ENCODE data around the gene AMDHD2.
"Not testable (repeated sequence)": the region's sequence is repeated elsewhere in the genome, so short reads cannot be mapped to it uniquely, and the experiment has no call there.

Gene AMDHD2

DNA sequence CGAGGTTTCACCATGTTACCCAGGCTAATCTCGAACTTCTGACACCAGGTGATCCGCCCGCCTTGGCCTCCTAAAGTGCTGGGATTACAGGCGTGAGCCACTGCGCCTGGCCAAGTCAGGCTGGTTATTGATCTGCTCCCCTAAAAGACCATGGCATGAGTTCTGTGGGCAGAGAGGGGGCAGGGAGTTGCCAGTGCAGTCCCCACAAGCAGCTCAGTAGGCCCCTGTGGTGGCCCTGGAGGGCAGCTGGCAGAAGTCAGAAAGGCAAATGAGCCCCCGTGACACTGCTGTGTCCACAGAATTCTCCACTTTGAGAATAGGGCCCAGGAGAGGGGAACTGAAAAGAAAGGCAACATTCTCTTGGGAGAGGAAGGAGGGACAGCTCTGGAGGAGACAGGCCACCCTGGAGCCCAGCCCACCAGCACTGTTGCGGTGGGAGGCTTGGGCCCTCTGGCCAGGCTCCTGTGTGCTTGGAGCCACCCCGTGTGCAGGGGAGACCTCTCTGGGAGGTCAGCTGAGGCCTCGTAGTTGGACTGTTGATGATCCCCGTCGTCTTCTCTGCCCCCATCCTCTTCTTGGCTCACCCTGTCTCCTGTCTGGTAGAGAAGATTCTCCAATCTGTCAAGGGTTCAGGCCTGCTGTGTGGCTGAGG, 2.1 kb upstream of the AMDHD2 start:
- no peak for DNase-seq (ENCODE audit: low read depth in 2 of 2)

DNA sequence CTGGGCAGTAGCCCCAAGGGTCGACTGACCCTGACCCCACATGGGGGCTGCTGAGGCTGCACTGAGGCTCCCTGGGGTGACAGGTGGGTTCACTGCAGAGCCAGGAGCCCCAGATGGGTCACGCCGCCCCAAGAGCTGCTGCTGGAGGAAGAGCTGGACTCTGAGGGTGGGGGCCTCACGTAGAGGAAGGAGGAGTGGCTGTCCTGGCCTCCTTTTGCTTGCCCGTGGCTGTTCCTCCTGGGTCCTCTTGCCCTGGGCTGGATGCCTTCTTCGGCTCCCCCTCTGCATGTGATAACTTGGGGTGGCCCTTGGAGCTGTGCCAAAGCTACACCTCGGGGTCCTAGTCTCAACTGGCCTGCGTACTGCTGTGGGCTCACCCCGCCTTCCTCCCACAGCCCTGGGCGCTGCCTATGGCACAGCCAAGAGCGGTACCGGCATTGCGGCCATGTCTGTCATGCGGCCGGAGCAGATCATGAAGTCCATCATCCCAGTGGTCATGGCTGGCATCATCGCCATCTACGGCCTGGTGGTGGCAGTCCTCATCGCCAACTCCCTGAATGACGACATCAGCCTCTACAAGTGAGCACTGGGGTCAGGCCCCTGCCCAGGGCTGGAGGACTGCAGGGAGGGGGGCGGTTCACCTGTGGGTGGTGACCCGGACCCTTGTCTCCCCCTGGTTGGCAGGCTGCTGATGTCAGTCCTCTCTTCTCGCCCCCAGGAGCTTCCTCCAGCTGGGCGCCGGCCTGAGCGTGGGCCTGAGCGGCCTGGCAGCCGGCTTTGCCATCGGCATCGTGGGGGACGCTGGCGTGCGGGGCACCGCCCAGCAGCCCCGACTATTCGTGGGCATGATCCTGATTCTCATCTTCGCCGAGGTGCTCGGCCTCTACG, 1.1 kb upstream of the AMDHD2 start:
- DNase-seq (ENCODE audit: low read depth in 2 of 2), result no peak

DNA sequence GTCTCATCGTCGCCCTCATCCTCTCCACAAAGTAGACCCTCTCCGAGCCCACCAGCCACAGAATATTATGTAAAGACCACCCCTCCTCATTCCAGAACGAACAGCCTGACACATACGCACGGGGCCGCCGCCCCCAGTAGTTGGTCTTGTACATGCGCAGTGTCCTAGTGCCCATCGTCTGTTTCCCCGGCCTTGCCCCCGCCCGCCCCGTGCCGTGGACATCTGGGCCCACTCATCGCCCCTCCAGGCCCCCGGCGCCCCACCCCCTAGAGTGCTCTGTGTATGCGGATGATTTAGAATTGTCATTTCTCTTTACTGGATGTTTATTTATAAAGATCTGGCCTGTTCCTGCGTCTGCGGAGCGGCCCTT, 475 bp upstream of the AMDHD2 start:
- no peak for DNase-seq (ENCODE audit: low read depth in 2 of 2)

DNA sequence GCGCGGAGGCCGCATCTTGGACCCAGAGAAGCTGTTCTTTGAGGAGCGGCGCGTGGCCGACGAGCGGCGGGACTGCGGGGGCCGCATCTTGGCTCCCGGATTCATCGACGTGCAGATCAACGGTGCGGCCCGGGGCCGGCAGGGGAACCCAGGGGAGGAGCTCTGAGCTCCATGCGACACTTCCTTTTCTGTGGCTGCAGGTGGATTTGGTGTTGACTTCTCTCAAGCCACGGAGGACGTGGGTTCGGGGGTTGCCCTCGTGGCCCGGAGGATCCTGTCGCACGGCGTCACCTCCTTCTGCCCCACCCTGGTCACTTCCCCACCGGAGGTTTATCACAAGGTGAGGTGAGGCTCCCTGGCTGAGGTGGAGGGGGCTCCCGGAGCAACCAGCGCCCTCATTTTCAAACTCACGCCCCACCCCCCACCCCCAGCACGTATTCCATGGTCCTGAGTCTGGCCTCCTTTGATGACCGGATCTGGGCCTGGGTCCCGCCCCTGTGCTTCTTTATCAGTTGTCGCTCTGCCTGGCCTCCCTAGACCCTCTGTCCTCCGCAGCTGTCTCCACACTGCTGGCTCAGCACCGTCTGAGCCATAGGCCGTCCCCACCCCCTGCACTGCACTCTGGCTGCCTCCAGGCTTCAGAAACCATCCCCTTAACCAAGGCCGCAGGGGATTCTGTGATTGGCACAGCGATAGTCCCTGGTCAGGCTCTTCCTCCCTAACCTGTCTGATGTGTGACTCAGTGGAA, 787 bp downstream of the AMDHD2 start:
- DNase-seq (ENCODE audit: low read depth in 2 of 2), result no peak

DNA sequence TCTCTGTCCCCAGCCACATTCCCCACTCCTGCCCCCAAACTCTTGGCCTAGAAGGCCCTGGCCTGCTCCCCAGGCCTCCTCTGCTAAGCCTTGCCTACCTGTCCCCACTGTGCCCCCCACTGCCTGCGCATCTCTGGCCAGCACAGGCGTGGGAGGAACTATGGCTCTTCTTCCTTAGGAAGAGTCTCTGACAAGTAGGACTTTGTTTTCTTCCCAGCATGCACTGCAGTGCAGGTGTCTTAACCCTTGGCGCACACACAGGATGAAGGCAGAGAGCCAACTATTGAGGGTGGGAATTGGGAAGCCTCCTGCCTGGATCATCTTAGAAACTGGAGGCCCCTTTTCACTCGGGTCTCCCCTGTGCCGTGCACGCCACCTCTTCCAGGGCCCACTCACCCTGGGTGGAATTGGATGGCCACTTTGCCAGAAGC, 3.6 kb downstream of the AMDHD2 start:
- no peak for DNase-seq (ENCODE audit: low read depth in 2 of 2)

DNA sequence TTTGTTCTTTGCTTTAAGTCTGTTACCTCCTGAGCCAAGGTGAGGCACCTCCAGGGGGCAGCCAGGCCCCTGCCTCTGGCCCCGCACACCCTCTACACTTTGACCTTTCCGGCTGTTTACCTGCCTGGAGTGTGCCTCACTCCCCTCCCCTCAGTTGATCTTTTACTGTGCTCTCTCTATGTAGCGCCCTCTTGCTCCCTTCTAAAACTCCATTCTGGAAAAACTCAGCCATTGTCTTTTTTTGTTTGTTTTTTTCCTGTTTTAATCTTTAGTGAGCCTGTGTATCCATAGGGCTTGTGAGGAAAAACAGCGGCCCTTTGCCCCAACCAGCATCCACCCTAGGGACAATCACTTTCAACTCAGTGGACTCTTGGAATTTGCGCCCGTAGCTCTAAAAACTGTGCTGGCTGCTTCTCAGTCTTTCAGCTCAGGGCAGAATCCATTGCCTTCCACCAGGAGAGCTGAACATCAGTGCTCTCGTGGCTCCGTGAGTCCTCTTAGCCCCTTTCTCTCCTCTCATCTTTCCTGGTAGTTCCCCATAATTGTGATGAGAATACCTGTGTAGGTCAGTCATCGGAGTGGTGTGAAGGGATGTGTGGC, 4.3 kb downstream of the AMDHD2 start:
- no peak for DNase-seq (ENCODE audit: low read depth in 2 of 2)

DNA sequence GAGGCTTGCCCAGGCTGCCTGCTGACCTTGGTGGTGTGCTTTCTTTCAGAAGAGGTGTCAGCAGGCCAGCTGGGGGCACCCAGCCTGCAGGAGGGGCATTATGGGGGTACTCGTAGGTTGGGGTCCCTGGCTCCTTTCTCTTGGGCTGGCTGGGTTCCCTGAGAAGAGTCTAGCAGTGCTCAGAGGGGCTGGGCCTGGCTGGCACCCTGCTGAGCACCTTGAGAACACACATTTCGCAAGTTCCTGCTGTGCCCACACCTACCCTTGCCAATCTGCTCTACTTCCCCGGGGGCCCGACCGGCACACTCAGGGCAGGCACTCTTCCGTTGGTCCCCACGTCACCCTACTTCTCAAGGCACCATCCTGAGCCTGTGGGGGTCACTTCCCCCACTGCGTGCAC, 6.0 kb downstream of the AMDHD2 start:
- no peak for DNase-seq (ENCODE audit: low read depth in 2 of 2)

DNA sequence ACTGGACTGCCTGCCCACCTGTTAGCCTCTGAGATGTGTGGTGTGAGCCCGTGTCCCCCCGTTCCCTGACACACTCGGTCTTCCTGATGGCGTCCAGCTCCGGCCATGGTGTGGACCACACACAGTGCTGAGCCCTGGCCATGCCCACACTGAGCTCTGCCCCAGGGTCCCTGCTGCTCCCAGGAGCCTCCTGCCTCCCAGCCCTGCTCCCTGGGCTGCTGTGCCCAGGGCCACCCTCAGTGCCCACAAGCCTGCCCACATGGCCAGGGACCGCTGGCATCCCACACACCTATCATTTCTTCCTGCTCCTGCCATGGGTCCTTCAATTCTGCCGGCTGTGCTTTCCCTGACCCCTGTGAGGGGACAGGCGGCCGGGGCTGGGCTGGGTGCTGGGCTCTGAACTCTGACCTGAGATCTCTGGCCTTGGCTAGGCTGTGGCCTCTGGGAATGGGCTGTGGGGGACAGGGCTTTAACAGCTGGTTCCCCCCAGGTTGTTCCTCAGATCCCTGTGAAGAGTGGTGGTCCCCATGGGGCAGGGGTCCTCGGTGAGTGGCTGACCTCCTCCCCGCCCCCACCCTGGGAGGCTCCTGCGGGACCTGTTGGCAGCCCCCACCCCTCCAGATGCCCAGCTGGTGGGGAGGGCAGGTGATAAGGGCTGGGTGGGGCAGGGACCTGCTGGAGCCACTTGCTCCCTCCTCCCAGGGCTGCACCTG, 7.1 kb downstream of the AMDHD2 start:
- no peak for DNase-seq (ENCODE audit: low read depth in 2 of 2)

DNA sequence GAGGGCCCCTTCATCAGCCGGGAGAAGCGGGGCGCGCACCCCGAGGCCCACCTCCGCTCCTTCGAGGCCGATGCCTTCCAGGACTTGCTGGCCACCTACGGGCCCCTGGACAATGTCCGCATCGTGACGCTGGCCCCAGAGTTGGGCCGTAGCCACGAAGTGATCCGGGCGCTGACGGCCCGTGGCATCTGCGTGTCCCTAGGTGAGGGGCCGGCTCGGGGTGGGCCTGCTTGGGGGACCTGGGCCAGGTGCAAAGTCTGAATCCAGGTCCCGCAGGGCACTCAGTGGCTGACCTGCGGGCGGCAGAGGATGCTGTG, 7.6 kb downstream of the AMDHD2 start:
- DNase-seq (ENCODE audit: low read depth in 2 of 2), result no peak

DNA sequence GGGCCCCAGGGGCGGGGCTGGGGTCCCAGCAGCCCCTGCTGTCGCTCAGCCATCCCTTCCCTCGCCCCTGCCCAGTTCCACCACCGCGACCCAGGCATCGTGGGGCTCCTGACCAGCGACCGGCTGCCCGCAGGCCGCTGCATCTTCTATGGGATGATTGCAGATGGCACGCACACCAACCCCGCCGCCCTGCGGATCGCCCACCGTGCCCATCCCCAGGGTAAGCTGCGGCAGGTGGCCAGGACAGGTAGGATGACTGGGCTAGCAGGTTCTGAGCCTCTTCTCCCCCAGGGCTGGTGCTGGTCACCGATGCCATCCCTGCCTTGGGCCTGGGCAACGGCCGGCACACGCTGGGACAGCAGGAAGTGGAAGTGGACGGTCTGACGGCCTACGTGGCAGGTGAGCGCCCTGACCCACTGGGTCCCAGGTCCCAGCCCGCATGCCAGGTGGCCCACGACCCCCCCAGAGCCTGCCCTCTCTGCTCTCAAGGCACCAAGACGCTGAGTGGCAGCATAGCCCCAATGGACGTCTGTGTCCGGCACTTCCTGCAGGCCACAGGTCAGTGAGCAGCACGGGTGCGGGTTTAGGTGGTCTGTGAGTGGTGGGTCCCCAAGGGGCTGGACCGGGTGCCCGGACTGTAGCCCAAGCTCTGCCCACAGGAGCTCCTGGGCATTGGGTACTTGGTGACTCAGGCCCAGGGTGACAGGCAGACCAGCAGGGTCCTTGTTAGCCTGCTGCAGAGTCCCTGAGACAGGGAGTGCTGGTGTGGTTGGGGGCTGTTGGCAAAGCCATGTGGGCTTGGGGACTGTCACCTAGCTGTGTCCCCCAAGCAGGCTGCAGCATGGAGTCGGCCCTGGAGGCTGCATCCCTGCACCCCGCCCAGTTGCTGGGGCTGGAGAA, 8.2 kb downstream of the AMDHD2 start:
- no peak for DNase-seq (ENCODE audit: low read depth in 2 of 2)

DNA sequence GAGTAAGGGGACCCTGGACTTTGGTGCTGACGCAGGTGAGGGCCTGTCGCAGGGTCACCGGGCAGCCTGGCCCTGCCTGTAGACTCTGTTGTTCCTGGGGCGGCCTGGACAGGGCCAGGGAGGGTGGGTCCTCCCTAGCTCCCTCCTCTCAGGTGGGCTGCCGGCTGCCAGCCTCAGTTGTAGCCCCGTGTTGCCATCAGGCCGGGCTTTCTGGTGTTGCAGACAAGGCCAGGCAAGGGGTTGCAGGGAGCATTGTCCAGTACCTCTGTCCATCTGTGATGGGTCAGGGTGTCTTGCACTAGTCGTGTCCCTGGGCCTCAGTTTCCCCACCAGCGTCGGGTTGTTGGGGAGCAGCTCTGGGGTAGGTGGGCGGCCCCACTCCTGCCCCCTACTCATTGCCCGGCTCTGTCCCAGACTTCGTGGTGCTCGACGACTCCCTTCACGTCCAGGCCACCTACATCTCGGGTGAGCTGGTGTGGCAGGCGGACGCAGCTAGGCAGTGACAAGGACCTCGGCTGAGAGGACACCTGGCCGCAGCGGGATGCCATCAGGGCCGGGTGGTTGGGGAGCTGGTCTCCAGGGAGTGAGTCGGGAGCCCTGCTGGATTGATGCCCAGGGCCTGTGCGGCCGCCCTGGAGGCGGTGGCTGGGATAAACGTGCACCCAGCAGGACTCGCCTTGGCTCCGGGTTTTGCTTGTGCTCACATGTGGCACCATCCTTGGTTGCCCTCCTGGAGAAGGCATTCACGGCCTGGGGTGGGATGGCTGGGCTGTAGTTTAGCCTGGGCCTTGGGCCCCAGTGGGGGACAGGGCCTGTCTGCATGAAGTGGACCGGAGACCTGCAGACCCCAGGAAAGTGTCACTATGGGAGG, 9.1 kb downstream of the AMDHD2 start:
- DNase-seq (ENCODE audit: low read depth in 2 of 2), result no peak

DNA sequence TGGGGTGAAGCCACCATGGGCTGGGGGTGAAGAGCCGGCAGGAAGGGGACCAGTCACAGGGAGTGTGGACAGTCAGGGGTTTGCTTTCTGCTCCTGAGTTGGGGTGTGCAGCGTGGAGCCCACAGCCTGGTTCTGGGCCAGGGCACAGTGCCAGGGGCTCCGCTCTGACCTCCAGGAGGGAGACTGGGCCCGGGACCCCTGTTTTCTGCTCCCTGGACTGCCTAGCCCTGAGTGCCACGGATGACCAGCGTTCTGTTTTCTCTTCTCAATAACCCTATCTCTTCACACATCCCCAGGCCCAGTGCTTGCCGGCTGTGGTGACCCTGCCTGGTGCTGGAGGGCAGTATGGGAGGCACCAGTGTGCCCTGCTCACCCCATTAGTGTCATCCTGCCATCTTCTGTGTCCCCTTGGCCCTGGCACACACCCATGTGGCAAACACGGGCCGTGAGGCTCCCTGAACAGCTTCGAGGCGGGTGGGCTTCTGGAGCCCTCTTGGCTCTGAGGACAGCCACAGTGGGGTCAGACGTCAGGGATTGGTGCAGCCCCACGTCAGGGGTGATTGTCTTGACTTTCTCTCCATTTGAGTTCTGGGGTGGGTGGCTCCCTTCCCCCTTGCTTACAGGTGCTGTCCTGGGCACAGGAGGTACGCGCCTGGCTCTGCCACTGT, 9.9 kb downstream of the AMDHD2 start:
- no peak for DNase-seq (ENCODE audit: low read depth in 2 of 2)

DNA sequence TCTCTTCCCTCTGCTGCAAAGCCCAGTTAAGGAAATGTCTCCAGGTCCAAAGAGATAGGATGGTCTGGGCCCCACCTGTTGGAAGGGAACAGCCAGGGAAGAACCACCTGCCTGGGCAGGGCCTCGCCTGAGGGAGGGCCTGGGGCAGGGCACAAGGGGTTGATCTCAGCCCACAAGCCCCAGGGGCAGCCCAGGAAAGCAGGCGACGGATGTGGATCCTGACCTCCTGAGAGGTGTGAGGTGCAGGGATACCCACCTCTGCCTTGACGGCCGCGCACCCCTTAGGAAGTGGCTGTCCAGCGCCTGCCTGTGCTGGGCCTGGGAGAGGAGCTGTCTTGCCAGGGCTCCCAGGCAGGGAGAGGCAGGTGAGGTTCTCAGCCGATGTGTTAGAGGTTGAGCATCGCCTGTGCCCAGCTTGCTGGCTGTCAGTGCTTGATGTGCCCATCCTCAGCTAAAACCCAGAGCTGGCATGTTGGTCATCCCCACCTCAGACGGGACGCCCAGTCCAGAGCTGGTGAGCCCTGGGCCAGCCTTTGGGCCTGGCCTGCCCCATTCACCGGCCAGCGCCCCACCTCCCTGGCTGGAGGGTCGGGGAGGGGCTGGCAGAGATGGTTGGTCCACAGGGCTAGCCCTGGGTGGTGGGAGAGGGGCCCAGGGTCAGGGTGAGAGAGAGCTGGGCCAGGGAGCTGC, 10.6 kb downstream of the AMDHD2 start:
- no peak for DNase-seq (ENCODE audit: low read depth in 2 of 2)

DNA sequence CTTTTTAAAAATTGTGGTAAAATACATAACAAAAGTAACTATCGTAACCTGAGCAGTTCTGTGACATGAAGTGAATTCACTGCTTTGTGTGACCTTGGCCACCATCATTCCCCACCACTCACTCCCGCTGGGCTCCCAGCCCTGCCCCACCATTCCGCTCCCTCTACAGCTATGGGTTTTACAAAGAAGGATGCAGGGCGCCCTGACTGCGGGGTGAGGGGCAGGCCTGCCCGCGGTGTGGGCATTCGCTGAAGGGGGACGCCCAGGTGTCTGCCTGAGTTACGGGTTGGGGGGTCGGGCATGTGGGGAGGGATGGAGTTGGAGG, 11.2 kb downstream of the AMDHD2 start, which contains the start of gene CEMP1:
TSS of gene CEMP1 (minus strand) at position 38 of the 325 bp plus-strand sequence. CDS start 335 bp downstream, outside the sequence.
- DNase-seq (ENCODE audit: low read depth in 2 of 2), result no peak

DNA sequence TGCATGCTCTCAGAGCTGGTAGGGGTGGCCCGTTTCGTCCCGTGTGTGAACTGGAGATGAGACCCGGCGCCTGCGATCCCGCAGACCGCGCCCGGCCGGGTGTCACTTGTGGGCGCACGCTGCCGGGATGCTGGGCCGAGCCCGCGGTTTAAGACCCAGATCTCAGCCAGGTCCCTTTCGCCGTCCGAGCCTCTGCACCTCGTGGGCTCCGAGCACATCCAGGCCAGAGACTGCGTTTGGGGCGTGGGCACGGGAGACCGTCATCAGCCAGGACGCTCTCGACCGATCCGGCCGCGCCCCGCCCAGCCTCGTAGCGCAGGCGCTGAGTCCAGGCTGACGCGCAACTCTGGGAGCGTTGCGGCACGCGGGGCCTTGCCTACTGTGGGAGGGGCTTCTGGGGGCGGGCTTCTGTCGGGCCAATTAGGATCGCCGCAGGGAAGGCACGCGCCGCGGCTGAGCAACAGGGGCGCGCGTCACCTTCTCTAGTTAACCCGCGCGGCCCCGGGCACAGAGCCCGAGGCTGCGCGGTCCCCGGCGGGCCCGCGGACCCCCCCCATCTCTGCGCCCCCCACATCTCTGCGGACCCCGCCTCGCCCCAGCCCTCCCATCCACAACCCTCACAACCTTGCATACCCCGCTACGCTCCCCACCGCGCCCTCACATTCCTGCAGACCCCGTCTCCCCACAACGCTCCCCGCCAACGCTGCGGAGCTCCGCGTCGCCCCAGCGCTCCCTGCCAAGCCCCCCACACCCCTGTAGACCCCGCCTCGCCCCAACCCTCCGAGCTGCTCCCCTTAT, 11.7 kb downstream of the AMDHD2 start:
- peak; percentile 91 for DNase-seq (ENCODE audit: low read depth in 2 of 2)

DNA sequence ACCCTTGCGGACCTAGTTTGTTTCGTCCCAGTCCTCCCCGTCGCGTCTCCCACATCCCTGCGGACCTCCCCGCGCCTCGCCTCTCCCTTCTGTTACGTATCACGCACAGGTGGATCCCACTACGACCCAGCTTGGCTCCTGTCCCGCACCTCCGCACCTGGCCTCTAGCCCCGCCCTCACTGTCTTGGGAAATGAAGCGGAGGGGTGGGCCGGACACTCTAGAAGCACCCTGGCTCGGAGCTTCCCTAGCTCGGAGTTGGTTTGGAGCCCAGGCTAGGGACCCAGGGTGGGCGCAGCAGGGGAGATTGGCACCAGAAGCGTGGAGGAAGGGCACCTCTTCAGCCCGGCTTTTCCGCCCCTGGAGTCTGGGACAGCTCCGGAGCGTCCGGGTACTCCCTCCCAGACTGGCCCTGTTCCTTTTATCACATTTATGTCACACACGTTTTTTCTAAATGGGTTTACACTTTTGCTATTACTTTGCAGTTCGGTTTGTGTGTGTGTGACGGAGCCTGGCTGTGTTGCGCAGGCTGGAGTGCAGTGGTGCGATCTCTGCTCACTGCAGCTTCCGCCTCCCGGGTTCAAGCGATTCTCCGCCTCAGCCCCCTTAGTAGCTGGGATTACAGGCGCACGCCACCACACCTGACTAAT, 12.4 kb downstream of the AMDHD2 start:
- no peak for DNase-seq (ENCODE audit: low read depth in 2 of 2)

DNA sequence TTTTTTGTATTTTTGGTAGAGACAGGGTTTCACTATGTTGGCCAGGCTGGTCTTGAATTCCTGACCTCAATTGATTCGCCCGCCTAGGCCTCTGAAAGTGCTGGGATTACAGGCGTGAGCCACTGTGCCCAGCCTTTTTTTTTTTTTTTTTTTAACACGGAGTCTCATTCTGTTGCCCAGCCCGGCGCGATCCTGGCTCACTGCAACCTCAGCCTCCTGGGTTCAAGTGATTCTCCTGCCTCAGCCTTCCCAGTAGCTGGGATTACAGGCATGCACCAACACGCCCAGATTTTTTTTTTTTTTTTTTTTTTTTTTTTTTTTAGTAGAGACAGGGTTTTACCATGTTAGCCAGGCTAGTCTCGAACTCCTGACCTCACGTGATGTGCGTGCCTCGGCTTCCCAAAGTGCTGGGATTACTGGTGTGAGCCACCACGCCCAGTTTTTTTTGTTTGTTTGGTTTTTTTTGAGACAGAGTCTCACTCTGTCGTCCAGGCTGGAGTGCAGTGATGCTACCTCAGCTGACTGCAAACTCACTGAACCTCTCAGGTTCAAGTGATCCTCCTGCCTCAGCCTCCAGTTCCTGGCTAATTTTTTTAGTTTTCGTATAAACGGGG, 13.1 kb downstream of the AMDHD2 start:
- not testable (repeated sequence) for DNase-seq (ENCODE audit: low read depth in 2 of 2)
